GM18907 (cell line): ENCODE data around the gene XIRP2.

Experiments used
- ATAC-seq: cut with Tn5 transposase; IDR thresholded peaks from one replicate; pipeline ENCODE4 v1.9.1; 2021; ENCODE audit warnings: mild to moderate bottlenecking, moderate library complexity; ENCODE audit not compliant: unreplicated experiment

XIRP2 gene, protein sequence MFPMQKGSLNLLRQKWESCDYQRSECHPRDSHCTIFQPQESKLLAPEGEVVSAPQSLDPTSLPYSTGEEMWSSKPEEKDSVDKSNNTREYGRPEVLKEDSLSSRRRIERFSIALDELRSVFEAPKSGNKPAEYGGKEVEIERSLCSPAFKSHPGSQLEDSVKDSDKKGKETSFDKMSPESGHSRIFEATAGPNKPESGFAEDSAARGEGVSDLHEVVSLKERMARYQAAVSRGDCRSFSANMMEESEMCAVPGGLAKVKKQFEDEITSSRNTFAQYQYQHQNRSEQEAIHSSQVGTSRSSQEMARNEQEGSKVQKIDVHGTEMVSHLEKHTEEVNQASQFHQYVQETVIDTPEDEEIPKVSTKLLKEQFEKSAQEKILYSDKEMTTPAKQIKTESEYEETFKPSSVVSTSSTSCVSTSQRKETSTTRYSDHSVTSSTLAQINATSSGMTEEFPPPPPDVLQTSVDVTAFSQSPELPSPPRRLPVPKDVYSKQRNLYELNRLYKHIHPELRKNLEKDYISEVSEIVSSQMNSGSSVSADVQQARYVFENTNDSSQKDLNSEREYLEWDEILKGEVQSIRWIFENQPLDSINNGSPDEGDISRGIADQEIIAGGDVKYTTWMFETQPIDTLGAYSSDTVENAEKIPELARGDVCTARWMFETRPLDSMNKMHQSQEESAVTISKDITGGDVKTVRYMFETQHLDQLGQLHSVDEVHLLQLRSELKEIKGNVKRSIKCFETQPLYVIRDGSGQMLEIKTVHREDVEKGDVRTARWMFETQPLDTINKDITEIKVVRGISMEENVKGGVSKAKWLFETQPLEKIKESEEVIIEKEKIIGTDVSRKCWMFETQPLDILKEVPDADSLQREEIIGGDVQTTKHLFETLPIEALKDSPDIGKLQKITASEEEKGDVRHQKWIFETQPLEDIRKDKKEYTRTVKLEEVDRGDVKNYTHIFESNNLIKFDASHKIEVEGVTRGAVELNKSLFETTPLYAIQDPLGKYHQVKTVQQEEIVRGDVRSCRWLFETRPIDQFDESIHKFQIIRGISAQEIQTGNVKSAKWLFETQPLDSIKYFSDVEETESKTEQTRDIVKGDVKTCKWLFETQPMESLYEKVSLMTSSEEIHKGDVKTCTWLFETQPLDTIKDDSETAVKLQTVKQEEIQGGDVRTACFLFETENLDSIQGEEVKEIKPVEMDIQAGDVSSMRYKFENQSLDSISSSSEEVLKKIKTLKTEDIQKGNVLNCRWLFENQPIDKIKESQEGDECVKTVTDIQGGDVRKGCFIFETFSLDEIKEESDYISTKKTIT (N-terminal part only)

DNA sequence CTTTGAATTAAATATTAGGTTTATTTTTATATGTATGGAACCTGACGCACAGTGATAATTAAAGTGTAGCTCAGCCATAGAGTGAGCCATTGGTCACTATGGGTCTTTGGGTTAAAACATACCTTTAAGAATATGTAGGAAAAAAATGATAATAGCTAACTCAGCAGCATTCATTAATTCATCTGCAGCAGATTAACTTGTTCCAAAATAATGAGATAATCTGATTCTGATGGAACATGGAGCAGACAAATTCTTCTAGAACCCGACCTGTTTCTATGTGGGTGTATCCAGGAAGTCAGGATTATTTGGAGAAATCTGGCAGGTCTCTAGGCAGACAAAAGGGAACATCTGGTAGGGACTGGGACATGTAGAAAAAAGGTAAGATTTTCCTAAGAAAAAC, at the start of gene XIRP2:
TSS of gene XIRP2 (plus strand) at position 301 of the 400 bp plus-strand sequence. CDS start 15,003 bp downstream, outside the sequence.
- ATAC-seq: no peak

DNA sequence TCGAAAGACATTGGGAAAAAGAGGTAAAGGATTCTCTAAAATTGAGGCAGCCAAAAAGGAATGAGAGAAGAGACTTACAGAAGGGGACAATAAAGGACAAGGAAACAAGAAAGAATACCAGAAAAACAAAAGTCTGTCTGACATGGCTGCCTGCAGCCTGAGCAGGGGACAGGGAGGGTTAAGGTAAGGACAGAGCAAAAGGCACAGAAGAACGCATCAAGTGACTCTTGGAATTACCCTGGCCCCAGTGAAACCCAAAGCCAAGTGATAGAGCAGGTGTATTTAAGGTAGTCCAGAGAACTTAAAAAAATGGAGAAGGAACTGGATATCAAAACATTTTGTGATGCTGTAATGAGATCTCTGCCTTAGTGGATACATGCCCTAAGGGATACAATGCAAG, 47.1 kb upstream of the XIRP2 start:
- no peak for ATAC-seq

DNA sequence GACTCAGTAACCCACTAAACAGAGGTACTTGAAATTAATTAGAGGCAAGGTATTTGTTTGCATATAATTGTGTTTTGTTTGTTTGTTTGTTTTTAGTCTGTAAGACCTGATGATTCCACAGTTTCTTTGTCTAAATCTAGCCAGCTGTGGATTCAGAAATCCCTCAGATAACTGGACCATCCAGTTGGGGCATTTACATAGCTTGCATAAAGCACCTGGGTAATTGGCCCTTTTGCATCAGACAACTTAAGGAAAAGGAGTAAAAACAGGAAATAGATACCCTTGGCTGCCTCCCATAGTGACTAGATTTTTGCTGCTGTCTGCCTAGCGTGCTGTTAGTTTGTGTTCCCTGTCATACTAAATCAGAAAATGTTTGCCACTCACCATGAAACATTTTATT, 46.6 kb upstream of the XIRP2 start:
- no peak for ATAC-seq

DNA sequence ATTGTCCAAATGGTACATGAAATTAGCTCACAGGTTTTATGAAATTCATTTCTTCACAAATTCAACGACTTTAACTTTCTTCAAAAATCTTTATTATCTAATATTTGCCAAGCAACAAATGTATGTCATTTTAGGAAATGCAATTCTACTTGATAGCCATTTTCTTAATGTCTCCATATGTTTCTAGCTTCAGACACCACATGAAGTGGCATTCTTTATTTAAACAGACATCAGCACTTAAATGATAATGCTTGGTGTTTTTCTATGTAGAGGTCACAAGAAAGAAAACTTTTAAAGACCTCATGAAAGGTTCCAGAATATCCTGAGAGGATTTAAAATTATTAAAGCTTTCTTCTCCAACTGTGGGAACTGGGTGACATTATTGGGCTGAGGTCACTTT, 44.2 kb upstream of the XIRP2 start:
- ATAC-seq: no peak

DNA sequence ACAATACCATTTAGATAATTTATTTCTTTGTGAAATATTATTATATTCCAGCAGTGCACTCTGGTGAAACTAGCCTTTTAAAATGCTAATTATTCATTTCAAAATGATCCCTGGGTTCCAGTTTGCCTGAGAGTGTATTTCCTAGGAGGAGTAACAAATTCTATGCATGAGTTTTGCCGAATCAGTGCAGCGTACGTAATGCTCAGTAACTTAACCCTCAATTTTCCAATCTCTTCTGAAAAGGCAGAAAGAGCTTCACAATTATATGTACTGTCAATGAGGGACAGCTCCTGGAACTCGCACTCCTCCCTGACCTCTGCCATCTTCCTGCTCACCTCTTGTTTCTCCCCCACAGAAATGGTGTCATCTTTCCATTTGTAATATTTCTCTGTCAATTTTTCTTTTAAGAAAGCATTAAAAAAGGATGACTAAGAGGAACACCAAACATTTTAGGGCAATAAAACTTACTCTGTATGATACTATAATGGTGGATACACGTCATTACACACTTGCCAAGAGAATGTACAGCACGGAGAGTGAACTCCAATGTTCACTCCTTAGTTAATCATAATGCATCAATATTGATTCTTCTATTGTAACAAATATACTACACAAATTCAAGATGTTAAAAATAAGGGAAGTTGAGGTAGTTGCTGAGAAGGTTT, 25.7 kb upstream of the XIRP2 start:
- ATAC-seq: no peak

DNA sequence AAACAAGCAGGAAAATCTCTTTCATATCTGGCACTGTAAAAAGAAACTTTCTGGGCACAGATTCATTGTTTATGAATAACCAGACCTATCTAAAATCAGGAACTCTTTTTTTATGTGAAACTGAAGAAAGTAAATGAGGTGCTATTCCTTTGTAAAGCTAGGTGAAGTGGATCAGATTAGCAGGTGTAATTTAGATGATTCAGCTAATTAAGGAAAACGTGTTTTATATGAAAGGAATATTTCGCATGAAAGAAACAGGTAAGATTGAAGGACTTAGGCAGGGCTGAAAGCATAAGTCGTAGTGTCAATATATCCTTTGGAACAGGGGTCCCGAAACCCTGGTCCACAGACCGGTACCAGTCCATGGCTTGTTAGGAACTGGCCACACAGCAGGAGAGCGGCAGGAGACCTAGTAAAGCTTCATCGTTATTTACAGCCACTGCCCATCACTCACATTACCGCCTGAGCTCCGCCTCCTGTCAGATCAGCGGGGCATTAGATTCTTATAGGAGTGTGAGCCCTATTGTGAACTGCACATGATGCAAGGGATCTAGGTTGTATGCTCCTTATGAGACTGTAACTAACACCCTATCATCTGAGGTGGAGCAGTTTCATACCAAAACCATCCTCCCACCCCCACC, 20.3 kb upstream of the XIRP2 start:
- ATAC-seq: no peak

DNA sequence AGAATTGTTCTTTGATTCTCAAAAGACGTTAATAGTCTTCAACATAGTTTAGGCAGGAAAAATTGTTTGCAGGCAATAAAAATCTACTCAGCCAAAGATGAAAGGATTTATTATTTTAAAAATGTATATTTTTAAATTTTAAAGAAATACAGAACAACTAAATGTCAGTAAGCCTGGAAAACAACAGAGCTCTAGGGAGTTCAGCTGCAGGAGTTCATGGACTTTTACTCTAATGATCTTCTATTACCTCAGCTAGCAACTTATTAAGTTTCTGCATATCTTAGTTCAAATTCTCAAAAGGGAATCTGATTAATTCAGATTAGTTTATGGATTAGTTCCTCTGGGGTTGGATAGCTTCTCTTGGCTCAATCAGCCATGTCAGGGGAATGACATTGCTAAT, 17.9 kb upstream of the XIRP2 start:
- no peak for ATAC-seq

DNA sequence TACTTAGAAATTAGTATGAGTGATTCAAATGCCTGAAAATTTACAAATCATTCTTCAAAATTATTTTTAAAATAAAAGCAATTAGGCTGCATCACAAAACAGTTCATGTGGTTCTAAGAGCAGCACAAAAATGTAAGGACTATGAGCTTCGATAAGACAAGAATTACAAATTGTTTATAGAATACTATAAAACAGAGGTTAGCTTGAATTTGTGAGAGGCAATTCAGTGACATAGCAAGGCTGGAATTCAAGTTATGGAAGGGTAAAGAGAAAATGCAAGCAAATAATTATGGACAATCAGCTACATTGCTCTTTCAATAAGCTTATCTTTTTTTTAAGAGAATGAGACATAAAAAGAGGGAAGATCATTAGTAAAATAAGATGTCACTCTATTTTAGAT, 7.1 kb upstream of the XIRP2 start:
- ATAC-seq: no peak

DNA sequence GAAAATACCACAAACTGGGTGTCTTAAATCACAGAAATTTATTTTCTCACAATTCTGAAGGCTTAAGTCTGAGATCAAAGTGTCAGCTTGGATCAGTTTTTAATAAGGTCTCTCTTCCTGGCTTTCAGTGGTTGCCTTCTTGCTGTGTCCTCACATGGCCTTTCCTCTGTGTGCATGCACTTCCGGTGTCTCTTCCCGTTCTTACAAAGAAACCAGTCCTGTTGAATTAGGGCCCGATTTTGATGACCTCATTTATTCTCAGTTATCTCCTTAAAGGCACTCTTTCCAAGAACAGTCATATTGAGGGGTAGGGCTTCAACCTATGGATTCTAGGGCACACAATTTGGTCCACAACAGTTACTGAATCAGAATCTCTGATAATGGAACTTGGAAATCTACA, 5.4 kb upstream of the XIRP2 start:
- ATAC-seq: no peak

DNA sequence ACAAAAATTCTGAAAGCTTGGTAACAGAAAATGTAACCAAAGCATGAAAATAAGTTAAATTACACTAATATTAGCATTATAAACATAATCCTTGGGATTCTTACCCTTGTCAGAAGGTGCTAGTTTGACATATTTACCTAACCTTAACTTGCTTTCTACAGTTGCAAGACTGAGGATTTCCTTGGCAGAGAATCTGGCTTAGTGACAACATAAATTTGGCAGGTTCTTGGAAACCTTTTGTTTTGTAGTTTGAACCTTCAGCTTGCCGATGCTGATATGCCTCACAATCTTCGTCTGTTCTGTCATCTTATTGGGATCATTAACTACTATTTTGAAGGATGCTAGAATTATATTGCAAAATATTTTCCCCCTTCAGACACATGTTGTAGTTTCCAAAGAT, 3.4 kb downstream of the XIRP2 start:
- no peak for ATAC-seq

DNA sequence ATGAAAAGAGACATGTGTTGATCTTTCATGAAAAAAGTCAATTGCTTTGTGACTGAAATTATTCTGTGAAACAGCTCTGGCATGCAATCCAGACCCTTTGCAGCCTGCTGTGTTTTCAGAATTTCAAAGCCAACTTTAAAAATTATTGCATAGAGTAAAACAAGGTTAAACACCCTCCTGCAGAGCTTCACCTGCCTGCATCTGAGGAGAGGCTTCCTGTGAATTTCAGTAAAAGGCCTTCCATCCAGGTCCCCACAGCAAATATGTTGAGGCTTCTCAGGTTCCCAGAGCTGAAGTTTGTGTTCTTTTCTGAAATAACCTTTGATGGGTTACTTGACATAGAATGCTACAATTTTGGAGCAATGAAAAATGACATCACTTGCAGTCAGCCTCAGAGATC, 4.1 kb downstream of the XIRP2 start:
- ATAC-seq: no peak

DNA sequence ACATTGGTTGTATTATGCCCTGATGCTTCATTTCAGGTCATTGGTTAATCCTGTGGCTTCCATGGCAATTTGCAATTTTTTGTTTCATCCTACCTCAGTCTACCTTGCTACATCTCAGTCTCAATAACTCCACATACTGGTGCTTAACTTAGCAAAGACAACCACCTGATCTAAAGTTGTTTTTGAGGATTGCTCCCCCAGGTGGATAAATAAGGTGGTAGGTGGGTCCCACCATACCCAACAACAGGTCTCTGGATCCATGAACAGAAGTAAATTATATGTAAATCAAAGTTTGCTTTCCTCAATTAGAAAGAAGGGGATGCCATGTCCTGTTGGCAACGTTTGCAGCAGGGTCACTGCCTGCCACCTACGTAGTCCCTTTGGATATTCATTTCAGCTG, 7.0 kb downstream of the XIRP2 start:
- no peak for ATAC-seq

DNA sequence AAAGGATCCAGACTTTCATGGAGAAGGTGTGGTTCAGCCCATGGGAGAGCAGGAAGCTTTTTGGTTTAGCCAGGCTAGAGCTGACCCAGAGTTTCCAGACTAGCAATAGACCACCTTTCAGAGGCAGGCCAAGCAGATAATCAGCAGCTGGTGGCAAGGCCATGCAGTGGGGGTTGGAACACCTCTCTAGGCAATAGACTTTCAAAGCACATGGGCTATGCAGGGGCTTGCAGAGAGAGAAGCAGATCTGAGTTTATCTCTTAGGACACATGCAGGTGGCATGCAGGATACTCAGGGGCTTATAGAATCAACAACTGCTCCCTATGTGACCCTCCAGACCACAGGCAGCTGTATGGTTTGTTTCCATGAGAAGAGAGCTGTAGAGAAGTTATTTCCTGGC, 9.4 kb downstream of the XIRP2 start:
- ATAC-seq: no peak

DNA sequence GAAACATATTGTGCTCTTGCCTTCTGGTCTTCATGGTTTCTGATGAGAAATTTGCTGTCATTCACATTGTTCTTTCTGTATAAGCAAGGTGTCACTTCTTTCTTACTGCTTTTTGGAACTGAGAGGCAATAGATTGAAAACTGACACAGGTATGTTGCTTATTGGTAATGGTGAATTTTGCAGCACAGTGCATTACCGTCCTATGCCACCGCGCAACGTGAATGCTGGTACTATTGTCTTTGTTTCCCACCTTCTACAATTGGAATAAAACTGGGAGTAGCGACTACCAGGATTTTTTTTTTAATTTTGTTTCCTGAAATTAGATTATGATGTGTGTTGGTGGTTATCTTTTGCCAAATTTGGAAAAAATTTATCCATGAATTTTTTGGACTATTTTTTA, 11.4 kb downstream of the XIRP2 start:
- no peak for ATAC-seq

DNA sequence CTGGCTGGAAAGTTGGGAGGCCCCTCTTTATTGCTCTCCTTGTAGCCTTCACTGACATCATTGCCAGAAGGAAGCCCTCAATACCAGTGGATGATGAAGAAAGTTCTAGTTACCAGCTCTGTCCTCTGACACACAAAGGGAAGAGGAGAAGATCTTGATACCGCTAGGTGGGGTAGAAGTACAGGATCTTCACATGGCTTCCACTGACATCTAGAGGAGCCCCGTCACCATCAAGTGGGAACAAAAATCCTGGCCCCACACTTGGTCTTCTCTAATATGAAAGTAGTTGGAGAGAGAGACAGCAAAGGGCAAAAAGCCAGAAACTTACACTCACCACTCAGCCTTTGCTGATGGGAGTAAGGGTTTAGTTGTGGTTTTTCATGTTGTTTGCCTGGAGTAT, 12.4 kb downstream of the XIRP2 start:
- ATAC-seq: no peak

DNA sequence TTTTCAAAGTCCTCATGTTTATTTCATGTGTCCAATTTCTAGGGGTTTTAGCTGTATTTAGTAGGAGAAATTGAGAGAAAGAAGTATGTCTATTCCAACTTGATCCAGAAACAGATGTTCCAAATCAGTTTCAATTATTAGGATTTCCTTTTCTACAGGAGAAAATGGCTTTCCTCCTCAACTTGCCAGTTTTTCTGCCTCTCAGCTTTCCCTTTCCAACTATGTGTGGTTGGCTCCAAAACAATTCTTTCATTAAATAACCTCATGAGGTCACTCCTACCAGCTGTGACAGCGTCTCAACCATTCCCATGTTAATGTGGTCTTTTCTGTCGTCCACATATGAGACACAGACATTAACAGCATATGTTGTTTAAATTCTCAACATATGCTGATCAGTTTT, 13.1 kb downstream of the XIRP2 start:
- no peak for ATAC-seq

DNA sequence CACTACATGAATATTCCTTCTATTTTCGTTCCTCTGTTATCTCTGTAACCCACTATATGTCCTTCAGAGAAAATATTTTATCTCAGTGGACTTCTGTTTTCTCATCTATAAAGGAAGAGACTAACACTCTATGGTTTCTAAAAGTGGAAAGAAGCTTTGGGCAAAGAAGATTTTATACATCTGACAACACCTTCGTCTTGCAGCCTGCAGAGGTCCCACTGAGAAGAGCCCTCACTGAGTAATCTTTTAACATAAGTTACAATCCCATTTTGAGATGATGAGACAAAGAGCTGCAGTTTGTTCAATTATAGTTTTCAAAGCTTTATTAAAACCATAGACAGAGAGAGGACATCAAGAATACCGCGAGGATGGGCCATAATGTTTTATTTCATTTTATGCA, 28.7 kb downstream of the XIRP2 start:
- no peak for ATAC-seq

DNA sequence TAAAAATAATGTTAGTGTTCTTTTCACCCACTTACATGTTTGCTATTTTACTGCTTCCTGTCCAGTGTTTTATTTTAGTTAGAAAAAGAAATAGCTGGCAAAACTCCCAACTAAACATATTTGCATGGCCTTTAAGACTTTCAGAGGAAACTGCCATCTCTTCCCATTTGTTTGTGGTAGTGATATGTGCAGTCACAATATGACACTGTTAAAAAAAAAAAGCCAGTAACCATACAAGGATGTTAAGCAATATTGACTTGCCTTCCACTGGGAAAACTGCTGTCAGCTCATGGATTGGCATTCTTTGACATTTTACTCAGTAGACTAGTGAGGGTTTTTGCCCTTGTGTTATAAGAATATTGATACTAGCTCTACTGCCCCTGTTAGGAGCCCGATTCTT, 29.1 kb downstream of the XIRP2 start:
- no peak for ATAC-seq

DNA sequence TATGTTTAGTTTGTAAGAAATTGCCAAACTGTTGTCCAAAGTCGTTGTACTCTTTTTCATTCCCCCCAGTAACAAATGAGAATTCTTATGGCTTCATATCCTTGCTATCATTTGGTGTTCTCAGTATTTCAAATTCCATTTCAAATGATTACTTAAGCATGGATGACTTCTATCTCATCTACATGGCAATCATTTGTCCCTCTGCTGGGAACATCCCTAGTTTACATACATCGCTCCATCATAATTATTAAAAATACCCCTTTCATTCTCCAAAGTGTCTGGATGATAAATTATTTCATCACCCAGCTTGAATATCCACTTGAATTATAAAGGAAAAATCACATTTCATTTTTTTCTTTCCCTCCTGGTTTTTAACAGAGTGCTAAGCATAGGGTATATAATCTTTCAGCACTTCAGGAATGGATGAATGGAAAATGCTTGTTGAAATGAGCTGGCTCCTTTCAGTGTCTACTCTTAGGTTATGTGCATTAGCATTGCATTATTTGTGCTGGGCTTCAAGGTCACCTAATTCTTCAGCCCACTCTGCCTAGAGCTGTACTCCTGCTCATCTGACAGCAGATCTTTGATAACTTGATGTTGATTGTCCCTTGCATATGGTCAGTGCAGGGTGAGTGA, 33.1 kb downstream of the XIRP2 start:
- ATAC-seq: no peak

DNA sequence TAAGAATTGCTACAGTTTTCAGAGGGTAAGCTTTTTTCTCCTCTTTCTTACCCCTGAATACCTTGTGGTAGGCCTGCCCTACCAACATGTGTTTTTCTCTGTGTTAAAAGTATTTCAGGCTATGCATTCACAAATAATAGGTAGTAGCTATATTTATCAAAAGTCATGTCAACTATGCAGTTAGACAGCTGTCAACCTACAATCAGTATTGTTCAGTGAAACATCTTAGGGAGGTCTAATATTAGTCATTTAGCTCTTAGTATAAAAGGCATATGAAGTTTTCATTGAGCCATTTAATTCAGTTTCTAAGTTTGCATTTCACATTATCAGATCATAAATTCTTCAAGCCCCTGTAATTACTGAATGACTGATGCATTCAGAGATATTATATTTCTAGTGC, 36.7 kb downstream of the XIRP2 start:
- ATAC-seq: no peak
